SH-SY5Y (cell line): Measurements from ENCODE around the gene LCT.

Experiments used
- GATA2 ChIP-seq: IDR thresholded peaks from 2 replicates; pipeline ENCODE4 v1.6.1; 2011; ENCODE audit warnings: mild to moderate bottlenecking, low read depth, low read length
- GATA3 ChIP-seq: IDR thresholded peaks from 2 replicates; pipeline ENCODE4 v1.6.1; 2011; ENCODE audit warnings: low read depth, mild to moderate bottlenecking, low read length, moderate library complexity

LCT gene

GRCh38 chr2:135836596-135837270 is at the start of gene LCT:
Gene LCT (minus strand): TSS chr2:135837184. CDS start chr2:135837169, 15 bp downstream.
- TF ChIP-seq GATA3 (no peak), GATA2 (no peak)

DNA sequence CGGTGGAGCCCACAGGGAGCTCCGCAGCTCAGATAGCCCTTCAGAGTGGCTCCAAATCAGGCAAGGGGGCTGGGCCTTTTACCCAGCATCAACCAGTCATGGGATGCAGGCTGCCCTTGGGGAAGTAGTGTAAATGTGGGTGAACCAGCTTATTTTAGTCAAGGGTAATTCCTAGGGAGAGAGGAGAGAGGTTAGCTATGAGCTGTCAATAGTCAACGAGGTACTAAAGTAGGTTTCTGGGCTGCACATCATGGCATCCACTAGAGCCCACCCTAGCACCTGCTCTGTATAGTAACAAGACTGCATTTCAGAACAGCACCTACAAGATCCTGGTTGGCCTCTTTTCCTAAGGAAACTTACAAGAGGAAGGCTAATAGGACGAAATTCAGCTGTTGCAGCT is 48.7 kb upstream of the LCT start:
- TF ChIP-seq GATA2: no peak
- no peak for TF ChIP-seq GATA3

- TF ChIP-seq GATA3: no peak
- no peak for TF ChIP-seq GATA2
Observed at GRCh38 chr2:135882415-135882814, 45.4 kb upstream of the LCT start.

DNA sequence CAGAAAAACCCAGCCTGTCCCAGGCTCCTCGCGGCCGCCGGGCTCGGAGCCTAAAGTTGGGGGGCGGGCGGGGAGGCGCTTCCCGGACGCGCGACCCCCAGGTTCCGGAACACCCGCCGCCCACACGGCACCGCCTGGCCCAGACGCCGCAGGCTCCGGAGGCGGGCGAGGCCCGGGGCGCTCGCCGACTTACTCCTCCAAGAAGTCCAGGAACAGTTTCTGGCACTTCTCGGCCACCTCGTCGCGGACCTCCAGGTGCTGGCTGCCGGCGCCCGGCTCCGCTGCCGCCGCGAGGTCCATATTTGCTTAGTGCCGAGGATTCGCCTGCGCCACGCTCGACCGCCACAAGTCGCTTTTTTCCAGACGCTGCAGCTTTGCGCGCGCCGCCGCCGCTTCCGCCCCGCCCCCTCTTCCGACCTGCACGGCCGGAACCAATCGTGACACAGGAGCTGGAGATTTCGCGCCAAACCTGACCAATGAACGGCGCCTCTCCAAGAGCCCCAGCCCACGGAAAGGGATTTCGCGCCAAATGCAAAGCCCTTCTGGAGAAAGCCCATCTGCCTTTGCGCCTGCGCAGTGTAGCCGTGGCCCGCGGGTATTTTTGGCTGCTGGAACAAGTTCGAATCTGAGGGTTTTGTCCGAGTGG is 39.2 kb upstream of the LCT start, which contains the start of gene MCM6:
Gene MCM6 (minus strand): TSS at position 378 of the 646 bp plus-strand sequence. CDS start 78 bp downstream, at position 300.
- no peak for TF ChIP-seq GATA3
- no peak for TF ChIP-seq GATA2

GRCh38 chr2:135875491-135876065 is 38.6 kb upstream of the LCT start:
- TF ChIP-seq GATA2 (no peak), GATA3 (no peak)

GRCh38 chr2:135874777-135875365 is 37.9 kb upstream of the LCT start:
- TF ChIP-seq GATA3 (no peak), GATA2 (no peak)

GRCh38 chr2:135870571-135870970 is 33.6 kb upstream of the LCT start:
- TF ChIP-seq GATA2 (no peak), GATA3 (no peak)

GRCh38 chr2:135863233-135863632 is 26.2 kb upstream of the LCT start:
- TF ChIP-seq GATA2: no peak

DNA sequence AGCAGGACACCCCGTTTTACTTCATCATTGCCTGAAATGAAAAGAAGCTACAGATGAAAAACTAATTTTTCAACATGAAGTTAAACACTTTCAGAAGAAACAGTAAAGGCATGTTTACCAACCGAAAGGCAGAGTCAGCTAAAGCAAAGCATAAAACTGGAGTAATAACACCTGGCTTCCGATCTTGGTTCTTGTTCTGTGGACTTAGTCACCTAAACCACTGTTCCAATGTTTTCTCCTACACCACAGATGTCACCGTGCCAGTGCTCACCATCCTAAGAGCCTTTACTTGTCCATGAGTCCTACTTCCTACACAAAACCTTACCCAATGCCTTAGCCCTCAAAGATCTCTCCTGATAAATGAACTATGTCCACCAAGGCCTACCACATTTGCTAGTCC is 25.7 kb upstream of the LCT start:
- TF ChIP-seq GATA2 (no peak), GATA3 (no peak)

DNA sequence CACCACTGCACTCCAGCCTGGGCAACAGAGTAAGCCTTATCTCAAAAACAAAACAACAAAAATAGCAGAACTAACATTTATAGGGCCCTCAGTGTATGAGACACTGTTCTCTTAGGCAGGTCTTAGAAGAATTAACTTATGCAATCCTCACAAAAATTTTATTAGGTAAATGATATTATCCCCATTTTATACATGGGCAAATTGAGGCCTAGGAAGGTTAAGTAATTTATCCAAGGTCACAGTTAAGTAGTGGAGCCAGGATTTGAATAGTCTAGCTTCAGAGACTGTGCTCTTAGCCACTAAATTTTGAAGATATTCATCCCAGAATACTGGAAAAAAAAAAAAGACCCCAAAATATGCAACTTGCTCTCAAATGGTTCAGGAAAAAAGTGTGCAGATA is 16.4 kb upstream of the LCT start:
- TF ChIP-seq GATA3 (no peak), GATA2 (no peak)

DNA sequence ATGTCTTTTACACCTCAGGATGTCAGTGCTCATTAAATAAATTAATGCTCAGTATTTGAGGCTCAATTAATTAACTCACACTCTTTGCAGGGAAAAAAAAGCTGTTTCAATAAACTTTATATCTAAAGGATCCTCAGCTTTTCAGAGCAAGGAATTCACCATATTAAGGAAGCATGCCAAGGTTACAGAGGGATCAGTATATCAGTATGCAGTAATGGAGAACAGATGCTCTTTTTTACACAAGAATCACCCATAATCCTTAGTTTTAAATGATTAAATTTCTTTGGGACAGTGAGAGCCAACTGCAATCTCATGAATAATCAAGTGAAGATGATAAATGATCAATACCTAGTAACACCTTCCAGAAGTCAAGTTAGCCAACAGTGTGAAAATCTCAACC is 14.9 kb upstream of the LCT start:
- no peak for TF ChIP-seq GATA3
- no peak for TF ChIP-seq GATA2

DNA sequence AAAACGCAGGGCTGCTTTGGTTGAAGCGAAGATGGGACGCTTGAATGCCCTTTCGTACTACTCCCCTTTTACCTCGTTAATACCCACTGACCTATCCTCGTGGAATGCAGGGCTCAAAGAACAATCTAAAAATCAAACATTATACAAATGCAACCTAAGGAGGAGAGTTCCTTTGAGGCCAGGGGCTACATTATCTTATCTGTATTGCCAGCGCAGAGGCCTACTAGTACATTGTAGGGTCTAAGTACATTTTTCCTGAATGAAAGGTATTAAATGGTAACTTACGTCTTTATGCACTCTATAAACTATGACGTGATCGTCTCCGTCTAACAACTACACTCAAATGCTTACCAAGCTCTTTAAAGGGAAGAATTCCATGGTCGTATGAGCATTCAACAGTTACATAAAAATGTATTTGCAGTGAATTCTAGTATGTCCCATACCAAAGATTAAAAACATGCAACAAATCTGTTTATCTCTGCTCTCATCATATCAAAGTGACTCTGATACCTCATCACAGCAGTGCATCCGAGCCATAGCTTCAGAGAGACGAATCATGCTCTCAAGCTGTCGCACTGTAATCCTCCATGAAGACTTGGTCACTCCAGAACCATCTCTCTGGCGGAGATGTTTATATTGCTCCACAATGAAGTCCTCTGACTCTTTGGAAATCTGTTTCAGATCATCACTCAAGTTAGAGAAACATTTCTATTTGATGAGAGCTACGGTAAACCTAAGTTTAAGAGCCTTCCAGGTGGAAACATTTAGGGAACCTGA is 14.1 kb upstream of the LCT start:
- no peak for TF ChIP-seq GATA3
- TF ChIP-seq GATA2: no peak

DNA sequence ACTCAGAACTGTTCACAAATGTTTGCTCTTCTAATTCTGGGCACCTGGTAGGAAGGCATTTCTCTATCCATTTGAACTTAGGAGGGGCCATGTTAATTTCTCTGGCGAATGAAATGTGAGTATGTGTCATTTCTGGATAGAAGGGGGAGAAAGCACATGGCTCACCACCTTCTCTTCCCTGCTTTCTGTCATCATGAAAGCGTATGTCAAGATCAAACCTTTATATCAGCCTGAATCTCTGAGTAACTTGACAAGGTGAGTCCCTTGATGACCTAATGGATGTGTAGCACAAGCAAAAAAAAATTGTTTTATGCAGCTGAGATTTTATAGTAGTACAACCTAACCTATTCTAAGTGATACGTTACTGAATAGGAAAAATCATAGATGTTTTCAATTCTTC is 12.1 kb upstream of the LCT start:
- TF ChIP-seq GATA3: no peak

- no peak for TF ChIP-seq GATA3
Observed at GRCh38 chr2:135845997-135846396, 9.0 kb upstream of the LCT start.
